HG03139 (cell line): ENCODE results near the gene PLEKHH1.

ENCODE experiments used
- ATAC-seq: cut with Tn5 transposase; IDR thresholded peaks from one replicate; pipeline ENCODE4 v1.9.1; 2021; ENCODE audit not compliant: unreplicated experiment

The PLEKHH1 gene

DNA sequence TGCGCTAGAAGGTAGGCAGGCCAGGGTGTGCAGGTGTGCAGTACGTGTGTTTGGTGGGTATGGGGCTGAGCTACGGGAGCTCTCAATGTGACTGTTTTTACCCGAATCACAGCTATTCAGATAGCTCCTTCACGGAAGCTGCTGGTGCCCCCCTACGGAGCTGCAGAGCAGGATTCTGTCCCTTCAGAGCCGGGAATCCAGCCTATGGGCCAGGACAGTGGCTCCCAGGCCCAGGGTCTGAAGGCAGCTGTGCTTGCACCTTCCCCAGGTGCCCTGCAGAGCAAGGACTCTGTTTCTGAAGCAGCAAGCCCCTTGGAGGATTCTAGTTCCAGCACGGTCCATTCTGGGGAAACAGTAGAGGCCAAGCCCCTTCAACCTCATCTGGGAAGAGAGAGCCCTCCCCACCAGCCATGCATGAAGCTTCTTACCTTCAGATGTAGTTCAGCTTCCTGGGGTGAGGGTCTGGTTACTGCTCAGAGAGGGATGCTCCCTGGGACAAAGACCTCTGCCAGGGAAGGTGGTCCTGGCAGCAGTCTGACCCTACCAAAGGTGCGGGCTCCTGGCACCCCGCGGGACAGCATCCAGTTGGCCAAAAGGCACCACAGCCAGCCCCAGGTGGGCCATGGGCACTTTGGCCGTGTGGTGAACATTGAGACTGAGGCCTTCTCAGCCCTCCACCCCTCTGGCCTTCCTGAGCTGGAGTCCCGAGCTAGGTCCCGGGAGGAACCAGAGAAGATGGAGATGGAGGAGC is 29.1 kb downstream of the PLEKHH1 start:
- ATAC-seq, result no peak

DNA sequence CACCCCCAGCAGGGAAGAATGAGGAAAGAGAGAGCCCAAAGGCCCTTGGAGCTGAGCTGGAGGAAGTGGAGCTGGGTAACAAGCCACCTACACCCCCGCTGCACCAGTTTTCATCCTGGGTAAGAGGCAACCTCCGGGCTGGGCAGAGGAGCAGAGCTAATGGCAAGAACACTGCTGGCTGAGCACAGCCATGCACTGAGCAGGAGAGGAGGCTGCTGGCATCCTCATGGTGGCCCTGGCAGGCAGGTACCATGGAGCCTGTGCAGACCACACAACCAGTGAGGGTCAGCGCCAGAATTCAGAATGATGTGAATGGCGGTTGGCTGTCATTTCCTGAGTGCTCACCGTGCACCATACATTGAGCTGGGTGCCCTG is 29.7 kb downstream of the PLEKHH1 start:
- no peak for ATAC-seq

DNA sequence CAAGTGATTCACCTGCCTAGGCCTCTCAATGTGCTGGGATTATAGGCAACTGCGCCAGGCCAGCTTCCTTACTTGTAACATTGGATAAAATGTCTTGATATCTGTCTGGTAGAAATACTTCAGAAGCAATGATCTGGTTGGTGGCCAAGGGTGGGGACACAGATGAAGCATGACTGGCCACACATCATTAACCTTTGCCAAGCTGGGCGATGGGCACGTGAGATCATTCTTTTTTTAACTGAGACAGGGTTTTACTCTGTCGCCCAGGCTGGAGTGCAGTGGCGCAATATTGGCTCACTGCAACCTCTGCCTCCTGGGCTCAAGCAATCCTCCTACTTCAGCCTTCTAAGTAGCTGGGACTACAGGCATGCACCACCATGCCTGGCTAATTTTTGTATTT is 31.1 kb downstream of the PLEKHH1 start:
- ATAC-seq, result no peak

DNA sequence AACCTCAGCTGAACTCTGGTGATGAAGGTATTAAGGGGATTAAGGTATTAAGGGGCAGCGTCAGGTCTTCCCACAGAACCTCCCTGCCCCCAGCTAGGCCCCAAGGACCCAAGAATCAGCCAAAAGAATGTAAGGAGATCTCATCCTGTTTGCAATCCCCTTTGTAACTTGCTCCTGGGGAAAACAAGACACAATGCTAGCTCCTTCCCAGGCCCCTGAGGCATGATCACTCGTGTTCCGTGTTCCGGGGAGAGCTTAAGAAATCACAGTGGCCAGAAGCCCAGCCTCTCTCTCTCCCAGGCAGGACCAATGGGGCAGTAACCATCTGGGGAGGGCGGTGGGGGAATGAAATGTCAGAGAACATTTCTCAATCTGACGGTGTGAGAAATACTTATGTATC is 33.8 kb downstream of the PLEKHH1 start:
- ATAC-seq, result no peak

DNA sequence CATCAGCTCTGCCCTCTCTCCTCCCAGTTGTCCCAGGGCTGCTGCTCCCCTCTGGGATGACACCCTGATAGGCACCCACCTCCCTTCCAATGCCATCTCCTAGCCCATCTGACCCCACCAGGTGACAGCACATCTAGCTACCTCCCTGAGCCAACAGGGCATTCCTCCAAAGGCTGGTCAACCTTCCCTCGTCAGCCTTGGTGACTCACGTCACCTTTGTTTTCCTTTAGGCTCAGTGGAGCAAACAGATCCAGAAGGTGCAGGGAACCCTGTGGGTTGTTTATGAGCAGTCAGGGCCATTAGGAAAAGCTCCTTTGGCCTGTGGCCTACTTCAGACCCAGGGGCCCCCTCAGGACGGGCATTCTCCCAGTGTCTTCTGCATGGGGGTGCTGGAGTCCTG is 34.6 kb downstream of the PLEKHH1 start:
- ATAC-seq, result no peak

DNA sequence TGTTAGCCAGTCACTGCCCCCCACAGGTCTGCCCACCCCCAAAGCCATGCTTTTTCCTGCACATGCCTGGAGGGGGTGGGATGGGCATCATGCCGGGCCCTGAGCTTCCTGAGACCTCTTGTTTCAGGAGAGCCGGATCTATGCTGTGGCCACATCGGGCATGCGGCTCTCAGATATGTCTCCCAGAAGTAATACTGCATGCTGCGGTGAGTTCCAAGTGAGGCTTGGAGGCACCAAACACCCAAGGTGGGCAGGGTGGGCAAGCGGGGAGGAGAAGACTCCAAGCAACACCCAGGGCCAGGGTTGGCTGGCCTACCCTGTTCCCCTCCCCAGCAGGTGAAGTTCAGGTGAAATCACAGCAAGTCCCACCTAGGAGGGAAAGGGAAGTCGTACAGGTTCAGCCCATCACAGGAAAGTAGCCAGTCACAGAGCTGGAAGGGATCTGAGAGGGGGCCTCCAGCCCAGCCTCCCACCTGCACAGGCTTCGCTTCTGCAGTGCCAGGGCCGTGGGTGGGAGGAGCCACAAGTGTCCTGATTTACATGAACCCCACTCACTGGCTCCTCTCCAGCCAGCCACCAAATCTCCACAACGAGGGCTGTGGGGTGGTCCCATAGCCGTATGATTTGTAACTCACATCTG is 36.0 kb downstream of the PLEKHH1 start:
- no peak for ATAC-seq

DNA sequence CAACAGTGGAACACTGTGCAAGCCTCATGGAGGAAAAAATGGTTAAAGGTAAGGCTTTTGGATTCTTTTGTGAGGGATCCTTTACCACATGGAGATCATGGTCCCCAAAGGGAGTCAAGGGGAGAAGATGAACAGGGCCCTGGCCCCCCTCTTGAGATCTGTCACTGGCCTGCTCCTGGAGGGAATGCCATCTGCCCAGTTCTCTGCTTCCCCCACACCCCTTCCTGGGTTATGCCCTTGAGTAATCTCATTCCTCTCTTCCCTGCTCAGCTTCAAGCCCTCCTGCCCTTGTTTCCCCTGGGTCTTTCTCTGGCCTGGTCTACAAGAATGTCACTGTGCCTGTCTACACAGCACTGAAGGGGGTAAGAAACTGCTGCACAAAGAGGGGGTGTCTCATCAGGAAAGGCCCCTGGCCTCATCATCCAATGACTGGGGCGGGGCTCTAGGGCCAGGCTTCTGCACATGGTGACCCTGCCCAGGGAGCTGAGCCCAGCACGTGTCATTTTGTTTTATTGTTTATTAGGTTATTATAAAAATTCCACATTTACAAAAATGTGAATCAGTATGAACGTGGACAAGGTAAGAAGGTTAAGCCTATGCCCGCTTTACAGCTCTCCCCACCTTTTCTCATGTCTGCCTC is 36.7 kb downstream of the PLEKHH1 start:
- no peak for ATAC-seq

DNA sequence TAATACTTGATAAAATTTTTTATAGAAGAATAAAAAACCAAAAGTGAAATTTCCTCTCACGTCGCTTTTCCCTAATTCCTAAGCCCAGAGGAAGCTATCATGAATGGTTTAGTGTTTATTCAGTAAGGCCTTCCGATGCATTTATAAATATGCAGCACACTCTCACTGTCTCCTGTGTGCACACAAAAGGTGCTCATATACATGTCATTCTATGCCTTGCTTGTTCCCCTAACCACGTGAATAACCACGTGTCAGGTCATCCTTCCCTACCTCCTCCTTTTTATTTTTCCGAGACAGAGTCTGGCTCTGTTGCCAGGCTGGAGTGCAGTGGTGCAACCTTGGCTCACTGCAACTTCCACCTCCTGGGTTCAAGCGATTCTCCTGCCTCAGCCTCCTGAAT is 37.4 kb downstream of the PLEKHH1 start:
- no peak for ATAC-seq

DNA sequence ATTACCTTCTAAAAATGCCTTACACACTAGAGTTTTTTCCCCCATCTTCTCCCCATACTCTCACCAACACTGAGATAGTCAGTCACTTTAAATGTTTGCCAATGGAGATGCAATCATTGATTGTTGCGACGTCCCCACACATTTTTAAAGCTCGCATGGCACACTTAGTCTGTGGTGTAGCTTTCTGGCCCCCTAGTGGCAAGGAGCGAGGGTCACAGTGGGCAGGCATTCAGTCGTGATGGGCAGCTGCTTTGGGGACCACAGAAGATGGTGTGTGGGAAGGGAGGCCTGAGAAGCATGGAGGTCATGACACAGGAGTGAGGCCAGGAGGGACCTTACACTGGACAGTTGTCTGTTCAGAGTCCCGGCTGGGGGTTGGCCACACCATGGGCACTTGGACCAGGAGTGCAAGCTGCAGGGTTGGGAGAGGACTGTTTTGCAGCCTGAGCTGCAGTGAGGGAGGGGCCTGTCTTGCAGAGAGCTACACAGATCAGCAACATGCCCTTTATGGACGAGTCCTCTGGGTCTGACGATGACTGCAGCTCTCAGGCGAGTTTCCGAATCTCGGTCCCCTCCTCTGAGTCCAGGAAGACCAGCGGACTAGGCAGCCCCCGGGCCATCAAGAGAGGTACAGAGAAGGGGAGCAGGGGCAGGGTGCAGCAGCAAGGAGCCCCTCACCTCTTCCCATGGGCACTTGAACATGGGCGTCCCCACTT is 38.3 kb downstream of the PLEKHH1 start:
- peak; percentile 63 for ATAC-seq

DNA sequence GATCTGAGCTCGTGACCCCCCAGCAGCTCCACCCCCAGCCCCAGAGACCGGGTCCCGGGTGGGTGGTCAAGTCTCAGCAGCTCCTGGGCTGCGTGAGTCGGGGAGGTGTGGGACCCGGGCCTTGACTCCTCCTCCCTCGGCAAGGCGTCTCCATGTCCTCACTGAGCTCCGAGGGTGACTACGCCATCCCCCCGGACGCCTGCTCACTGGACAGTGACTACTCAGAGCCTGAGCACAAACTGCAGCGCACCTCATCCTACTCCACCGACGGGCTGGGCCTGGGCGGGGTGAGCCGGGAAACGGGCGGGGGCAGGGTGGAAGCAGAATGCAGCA is 38.9 kb downstream of the PLEKHH1 start:
- ATAC-seq, result no peak

DNA sequence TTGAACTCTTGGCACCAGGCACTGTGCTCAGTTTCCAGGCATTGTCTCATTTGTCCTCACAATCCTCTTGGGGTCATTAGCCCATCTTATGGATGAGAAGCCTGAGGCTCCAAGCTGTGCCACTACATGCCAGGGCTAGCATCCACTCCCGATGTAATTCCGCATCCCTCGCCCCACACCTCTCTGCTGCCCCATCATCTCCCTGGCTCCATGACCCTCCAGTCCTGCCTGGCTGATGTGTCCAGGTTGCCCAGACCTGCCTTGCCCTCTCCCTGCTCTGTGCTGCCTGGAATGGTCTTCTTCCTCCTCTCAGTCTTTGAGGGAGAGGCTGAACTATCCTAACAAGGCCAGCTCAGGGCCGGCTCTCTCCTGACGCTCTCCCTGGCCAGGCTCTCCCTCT is 39.5 kb downstream of the PLEKHH1 start:
- ATAC-seq, result no peak

DNA sequence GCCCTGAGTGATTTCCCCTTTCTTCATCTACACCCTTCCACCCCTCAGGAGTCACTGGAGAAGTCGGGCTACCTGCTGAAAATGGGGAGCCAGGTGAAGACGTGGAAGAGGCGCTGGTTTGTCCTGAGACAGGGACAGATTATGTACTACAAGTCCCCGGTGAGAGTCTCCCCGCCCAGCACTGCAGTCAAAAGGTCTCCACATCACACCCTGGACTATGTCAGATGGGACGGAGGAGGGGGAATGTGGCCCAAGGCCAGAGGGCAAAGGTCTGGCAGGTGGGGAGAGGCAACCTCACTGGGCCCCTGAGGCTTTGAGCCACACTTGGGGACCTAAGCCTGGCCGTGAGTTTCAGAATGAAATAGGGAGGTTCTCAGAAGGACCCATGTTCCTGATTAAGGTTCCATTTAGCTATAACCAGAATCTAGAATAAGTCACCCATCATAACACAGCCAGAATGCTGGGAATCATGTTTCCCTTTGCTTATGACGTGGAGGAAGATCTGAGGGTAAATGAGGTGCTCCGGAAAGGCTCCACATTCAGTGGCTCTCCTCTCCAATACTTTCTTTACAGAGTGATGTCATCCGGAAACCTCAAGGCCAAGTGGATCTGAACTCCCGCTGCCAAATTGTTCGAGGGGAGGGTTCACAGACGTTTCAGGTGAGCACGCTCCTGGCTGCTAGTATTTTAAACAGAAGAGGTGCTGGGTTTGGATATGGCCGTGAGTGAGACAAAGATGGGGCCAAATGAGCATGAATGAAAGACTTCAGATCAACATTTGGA is 40.3 kb downstream of the PLEKHH1 start:
- no peak for ATAC-seq

DNA sequence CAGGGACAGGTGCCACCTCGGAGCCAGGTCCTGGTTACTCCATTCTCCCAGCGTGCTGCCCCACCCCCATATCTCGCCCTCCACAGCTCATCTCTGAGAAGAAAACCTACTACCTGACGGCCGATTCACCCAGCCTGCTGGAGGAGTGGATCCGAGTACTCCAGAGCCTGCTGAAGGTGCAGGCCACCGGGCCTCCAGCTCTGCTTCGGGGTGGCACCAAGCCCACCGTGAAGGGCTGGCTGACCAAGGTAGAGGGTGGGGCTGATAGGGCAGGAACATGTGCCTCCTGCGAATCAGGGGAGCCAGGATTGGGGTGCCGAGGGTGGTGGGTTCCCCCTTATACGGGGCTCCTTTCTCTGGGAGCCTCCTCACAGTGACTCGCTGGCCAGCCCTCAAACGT is 41.1 kb downstream of the PLEKHH1 start:
- ATAC-seq, result no peak

DNA sequence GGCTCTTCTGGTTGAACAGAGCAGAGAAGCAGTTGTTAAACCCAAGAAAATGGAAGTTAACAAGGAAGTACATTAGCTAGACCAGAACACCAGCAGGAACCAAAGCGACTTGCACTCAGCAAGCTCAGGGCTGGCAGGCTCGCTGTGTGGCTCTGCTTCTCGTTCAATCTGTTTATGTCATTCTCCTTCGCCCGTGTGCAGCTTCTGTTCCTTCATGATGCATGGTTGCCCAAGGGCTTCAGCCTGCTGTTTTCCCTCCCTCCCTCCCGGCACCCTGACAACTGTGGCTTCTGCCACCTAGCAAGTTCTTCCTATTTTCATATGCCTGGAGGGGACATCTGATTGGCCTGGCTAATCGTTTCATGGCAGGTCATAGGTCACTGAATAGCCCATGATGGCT is 41.7 kb downstream of the PLEKHH1 start:
- ATAC-seq, result no peak

DNA sequence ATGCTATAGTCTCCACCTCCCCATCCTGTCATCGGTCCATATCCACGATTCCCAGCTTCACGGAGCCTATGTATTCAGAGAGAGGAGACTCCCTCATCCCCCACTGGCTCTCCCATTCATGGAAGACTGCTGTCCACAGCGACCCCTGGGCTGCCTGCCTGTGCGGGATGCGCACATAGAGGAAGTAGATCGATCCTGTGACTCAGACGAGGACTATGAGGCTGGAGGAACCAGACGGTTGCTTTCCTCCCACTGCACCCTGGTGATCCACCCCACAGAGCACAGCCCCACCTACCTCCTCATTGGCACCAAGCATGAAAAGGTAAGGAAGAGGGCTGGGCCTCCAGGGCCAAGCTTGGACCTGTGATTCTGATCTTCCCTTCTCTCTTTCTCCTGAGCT is 42.6 kb downstream of the PLEKHH1 start:
- no peak for ATAC-seq

DNA sequence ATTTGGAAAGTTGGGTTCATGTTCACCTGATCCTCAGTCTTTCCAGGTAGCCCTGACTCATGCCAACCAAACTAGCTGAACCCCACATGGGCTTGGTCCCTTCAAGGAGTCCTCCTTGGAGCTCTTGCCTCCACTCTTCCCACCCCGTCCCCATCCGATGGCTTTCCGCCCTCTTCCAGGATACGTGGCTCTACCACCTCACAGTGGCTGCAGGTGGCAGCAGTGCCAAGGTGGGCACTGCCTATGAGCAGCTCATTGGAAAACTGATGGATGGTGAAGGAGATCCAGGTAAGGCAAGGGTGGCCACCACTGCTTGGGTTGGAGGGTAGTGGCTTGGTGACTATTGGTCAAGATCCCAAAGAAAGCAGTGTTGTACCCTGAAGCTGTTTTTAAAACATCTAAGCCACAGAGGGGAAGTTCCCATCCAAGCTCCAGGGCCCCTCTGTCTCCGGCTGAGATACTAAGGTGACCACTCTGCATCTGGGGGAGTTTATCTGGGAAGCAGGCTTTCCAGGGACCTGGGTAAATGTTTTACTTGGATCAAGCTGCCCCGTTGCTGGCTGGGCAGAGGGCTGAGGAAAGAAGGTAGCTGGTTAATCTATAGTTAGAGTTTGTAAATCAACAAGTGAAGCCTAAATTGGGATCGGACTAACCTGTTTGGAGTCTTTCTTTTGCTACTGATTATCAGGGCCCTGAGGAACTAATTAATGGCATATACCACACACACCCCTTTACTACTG is 43.3 kb downstream of the PLEKHH1 start:
- ATAC-seq, result no peak

DNA sequence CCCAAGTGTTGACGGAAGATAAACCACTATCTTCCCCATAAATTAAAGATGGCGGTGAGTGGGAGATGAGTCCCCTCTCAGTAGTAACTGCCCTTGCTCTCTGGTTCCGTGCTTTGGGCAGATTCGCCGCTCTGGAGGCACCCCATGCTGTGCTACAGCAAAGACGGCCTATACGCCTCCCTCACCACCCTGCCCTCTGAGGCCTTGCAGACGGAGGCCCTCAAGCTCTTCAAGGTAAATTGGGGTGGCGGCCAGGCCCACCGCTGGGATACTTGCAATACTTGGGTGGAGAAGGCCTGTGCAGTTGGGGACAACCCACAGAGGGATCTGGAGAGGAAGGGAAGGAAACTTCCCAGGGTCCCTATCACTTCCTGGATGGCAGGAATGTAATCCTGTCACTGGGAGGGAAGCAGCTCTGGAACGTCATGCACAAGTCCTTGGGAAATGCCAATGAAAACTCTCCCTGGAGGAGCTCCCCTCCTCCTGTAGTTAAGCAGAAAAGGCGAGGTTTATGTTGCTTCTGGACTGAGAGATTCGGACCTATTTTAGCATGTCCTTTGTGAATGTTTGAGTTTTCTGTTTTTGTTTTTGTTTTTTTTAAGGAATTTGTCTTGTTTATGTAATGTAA is 44.2 kb downstream of the PLEKHH1 start:
- no peak for ATAC-seq

DNA sequence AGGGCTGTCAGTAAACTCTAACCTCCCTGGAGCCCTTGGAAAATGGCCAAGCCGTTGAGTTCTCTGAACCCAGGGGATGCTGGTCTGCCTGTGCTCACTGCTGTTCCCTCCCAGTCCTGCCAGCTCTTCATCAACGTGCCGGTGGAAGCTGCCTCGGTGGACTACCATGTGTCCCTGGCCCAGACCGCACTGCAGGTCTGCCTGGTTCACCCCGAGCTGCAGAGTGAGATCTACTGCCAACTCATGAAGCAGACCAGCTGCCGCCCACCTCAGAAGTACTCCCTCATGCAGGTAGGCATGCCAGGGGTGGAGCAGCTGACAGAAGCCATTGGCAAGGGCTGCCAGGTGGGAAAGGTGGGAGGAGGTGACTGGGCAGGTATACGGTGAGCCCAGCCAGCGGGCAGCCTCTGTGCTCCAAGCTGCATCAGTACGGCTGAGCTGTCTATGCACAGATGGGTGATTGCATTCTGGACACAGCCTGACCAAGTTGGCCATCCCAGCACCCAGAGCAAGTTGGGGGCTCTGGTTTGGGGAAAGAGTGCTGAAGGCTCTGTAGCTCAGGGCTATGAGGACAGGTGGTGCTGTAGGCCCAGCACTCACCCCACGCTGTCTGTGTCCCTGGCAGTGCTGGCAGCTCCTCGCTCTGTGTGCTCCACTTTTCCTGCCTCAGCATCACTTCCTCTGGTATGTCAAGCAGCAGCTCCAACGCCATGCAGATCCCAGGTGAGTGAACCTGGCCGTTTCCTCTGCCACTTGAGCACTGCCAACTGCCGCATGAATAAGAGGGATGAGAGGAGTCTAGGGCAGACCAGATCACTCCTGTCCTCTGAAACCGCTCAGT is 45.0 kb downstream of the PLEKHH1 start:
- ATAC-seq, result no peak

DNA sequence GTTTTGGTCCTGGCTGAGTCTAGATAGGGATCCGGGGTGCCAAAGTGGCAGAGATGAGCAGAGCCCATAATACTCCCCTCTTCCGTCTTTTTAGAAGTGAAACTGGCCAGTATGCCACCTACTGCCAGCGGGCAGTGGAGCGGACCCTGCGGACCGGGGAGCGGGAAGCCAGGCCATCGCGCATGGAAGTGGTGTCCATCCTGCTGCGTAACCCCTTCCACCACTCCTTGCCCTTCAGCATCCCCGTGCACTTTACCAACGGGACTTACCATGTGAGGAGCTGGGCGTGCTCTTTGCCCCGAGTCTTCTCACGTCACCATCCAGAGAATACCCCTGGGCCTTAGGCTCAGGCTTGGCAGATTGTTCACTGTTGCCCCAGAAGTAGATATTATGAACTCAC is 46.0 kb downstream of the PLEKHH1 start:
- ATAC-seq, result no peak
